GM18907 (cell line): Measurements from ENCODE around the gene GSTM2.

ENCODE experiments used
- ATAC-seq: cut with Tn5 transposase; IDR thresholded peaks from one replicate; pipeline ENCODE4 v1.9.1; 2021; ENCODE audit warnings: mild to moderate bottlenecking, moderate library complexity; ENCODE audit not compliant: unreplicated experiment

The GSTM2 gene

DNA sequence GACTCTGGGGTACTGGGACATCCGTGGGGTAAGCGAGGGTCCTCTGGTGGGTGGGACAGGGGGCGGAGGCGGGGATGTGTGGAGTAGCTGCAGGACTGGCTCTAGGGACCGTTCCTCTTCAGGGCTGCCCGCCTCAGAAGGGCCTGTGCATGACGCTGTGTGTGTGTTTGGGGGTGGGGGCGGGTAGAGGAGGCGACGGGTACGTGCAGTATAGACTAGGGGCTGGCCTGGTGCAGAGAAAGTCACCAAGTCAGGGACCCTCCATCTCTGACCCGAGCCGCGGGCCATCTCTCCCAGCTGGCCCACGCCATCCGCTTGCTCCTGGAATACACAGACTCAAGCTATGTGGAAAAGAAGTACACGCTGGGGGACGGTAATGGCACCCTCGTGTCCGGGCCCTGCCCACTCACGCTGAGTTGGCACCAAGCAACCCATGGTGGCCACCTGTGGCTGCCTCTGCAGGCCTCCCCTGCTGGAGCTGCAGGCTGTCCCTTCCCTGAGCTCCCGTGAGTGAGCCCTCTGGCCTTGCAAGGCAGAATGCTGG lies 44.5 kb downstream of the GSTM2 start:
- ATAC-seq: no peak

DNA sequence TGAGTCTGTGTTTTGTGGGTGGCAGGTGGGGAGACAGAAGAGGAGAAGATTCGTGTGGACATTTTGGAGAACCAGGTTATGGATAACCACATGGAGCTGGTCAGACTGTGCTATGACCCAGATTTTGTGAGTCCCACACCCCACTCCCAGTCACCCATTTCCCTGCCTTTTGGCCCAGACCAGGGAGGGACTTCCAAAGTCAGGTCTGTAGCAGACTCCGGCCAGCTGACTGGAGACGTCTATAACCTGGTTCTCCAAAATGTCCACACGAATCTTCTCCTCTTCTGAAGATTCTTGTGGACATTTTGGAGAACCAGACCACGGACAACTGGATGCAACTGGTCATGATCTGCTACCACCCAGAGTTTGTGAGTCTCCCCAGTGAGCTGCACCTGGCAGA lies 45.8 kb downstream of the GSTM2 start:
- no peak for ATAC-seq

DNA sequence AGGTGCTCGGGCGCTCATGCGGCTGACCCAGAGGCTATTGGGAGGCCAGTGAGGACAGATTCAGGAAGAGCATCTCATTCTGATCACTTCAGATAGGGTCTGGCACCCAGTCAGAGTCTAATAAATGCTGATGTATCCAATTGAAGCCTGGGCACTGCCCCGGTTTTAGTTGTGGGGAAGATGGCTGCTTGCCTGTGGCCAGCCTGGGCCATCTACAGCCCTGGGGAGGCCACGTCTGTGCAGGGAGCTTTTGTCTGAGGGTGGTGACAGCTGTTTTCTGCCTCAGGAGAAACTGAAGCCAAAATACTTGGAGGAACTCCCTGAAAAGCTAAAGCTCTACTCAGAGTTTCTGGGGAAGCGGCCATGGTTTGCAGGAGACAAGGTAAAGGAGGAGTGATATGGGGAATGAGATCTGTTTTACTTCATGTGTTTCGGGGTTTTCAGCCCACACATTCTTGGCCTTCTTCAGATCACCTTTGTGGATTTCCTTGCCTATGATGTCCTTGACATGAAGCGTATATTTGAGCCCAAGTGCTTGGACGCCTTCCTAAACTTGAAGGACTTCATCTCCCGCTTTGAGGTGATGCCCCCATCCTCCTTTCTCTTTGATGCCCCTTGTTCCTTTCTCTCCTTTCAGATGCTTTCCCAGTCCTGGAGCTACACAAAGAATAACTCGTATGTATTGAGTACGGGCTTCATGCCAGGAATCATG lies 47.0 kb downstream of the GSTM2 start:
- ATAC-seq: no peak

DNA sequence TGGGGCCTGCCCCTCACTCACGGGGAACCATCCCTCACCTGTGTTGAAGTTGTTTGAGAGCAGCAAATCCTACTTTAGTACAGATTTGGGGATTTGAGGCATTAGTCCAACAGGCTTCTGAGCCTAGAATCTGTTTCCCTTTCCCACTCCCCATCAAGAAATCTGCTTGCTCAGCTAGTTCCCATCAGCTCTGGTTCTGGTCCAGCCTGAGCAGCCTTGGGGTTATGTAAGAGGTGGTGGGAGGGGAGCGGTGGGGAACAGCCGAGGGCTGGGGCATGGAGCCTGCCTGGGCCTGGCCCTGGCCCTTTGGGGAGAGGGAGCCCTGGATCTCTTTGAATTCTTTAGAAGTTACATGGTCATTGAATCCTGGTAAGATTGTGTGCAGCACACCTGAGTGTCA lies 48.3 kb downstream of the GSTM2 start:
- no peak for ATAC-seq

DNA sequence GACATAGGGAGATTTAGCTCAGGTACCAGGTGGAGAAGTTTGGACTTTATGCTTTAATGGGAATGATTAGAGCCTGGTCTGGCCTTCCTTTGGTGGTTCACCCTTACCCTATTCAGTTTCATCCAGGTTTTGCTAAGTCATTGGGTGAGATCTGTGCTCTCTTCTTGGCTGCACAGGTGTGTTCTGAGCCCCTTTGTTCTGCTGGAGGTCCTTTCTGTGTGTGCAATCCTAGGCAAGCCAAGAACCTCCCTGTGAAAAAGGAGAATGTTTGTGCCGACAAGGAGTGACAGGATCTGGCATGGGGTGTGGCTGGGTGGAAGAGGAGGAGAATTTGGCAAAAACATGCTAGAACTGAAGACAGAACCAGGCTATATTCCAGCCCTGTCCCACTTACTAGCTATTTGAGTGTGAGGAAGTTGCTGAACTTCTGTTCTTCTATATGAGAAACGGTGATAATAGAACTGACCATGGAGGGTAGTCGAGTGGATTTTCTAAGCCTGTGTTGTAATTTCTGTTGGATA lies 48.8 kb downstream of the GSTM2 start:
- no peak for ATAC-seq

DNA sequence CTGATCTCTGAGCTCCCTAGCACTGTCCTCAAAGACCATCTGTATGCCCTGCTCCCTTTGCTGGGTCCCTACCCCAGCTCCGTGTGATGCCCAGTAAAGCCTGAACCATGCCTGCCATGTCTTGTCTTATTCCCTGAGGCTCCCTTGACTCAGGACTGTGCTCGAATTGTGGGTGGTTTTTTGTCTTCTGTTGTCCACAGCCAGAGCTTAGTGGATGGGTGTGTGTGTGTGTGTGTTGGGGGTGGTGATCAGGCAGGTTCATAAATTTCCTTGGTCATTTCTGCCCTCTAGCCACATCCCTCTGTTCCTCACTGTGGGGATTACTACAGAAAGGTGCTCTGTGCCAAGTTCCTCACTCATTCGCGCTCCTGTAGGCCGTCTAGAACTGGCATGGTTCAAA lies 49.9 kb downstream of the GSTM2 start:
- ATAC-seq: no peak

DNA sequence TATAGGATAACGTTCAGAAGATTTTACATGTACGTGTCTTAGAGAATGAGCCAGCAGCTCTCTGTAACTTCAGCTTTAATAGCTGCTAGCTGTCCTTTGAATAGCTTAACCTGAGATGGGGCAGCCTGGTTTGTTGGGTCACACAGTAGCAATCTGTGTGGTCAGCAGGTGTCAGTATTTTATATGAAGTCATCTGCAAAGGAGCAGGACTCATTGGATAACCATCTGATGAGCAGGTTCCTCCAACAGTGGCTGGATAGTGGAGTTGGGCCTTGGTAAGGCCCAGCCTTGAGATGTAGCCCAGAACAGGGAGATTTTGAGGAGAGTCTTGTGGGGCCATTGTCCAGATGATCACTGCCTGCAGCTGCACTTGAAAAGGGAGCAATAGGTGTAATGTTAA lies 50.6 kb downstream of the GSTM2 start:
- ATAC-seq: no peak

DNA sequence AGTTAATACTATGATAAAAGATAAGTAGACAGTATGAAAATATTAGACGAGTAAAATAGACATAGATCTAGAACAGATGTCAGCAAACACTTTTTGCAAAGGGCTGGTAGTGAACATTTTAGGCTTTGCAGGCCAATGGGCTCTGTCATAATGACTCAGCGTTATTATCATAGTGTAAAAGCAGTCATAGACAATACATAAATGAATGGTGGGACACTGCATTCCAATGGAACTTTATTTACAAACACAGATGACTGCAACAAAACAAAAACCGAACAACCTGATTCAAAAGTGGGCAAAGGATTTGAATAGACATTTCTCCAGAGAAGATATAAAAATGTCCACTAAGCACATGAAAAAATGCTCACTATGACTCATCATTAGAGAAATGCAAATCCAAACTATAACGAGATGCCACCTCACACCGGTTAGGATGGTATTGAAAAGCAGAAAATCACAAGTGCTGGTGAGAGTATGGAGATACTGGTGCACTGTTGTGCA lies 51.5 kb downstream of the GSTM2 start:
- peak; percentile 59 for ATAC-seq

DNA sequence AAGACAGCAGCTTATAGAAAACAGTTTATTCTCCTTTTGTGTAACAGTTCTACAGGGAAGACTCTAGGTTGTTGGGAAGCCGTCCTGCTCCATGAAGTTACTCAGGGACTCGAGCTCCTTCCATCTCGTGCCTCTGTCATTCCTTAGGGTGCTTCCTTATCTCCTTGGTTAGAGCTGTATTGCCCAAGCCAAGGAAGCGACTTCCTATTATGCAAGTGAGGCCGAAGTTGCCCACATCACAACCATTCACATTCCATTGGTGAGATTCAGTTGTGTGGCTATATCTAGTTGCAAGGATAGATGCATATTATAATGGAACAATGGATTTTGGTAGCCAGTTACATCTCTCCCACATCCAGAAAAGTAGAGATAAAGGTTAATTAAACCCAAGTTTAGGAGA lies 53.2 kb downstream of the GSTM2 start:
- ATAC-seq: no peak

DNA sequence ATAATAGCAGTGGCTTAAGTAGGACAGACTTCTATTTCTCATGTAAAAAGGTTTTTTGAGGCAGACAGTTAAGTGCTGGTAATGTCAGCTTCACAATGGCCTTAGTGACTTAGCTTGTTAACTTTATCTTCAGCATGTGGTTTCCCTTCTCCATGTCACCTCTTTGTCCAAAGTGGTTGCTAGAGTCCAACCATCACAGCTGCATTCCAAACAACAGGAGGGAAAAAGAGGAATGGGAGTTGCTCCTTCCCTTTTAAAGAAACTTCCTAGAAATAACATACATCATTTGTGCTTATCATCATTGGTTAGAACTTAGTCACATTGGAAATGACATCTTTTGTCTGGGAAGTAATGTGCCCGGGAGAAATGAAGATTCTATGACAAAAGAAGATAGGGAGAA lies 54.1 kb downstream of the GSTM2 start:
- ATAC-seq: no peak

DNA sequence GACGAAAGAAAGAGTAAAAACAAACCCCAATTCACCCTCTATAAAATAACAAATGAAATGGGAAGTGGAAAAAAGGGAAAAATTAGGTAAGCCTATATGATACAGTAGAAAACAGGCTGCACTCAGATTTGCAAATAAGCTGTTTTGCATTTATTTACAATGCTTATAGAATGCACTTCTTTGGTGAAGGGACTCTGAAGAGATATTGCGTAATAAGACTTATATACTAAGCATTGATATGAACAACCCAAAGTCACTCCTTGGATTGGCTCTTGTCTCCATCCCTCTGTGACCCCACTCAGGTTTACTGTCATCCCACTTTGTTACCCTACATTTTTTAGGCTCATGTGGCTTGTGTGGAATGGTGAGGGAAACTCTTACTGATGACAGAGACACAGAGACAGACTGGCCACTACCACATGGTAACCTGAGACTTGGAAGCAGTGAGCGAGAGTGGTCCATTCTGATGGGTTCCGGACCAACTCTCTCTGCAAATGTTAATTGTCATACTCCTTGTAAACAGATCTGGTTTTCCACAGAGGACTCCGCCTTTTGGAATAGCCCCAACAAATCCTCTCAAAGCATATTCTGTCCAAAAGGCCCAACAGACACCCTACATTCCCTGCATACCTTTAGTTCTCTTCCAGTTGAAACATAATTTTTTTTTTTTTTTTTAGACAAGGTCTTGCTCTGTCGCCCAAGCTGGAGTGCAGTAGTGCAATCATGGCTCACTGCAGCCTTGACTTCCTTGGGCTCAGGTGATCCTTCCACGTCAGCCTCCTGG lies 55.2 kb downstream of the GSTM2 start:
- no peak for ATAC-seq
